Measurements from ENCODE around the gene TRIP12. TPM values are rescaled to one million over a fixed set of nuclear protein-coding genes. Genes with fewer than 3 reads are reported as not detected.

The TRIP12 gene
- polyA plus RNA-seq, 1 of the 3 experiments (the other 2 are of a cell fraction): 30.3 TPM

GRCh38 chr2:229783108-229783721, 138.6 kb downstream of the TRIP12 start:
- POLR2A ChIA-PET: no interaction called here
- Histone ChIP-seq H3K9me3 (no peaks in the 10 kb centered on the region), H3K9ac (no peak overlapping the region), H2AFZ (ENCODE audit: low read depth) (no peak overlapping the region), H3K4me1 (ENCODE audit: control insufficient read depth in 1 of 2, insufficient read depth in 2 of 2, low read depth in 1 of 2, low read length in 1 of 2) (peaks cover 2 to 7% of the 10 kb centered on the region in 2 experiments; a peak in 3 of 4 replicates), H3K4me2 (no peak overlapping the region), H3K36me3 (replicated peaks in 1 of 2; ENCODE audit: control insufficient read depth in 1 of 2, insufficient read depth in 2 of 2, low read length in 1 of 2) (peaks cover 54 to 73% of the 10 kb centered on the region in 2 experiments), H3K79me2 (ENCODE audit: insufficient read depth) (peaks cover 26% of the 10 kb centered on the region), H4K20me1 (ENCODE audit: insufficient read depth) (peaks cover 6% of the 10 kb centered on the region), H3F3A (replicated peaks; ENCODE audit: insufficient read depth) (peaks cover 27% of the 10 kb centered on the region), H3K27me3 (ENCODE audit: insufficient read depth) (no peaks in the 10 kb centered on the region), H3K4me3 (ENCODE audit: low read depth in 2 of 2, low read length in 1 of 2) (no peak overlapping the region), H3K9me2 (no peaks in the 10 kb centered on the region), H3K27ac (ENCODE audit: low read depth in 2 of 2, low read length in 1 of 2) (no peak overlapping the region)
- TF ChIP-seq FOSL2 (IDR thresholded peaks at IDR 0.05; ENCODE audit: borderline replicate concordance, low read depth) (no peak), PBX3 (IDR thresholded peaks at IDR 0.05) (no peak)
- DNase-seq: no peak
- WGBS (ENCODE audit: low lambda C conversion rate): 96% methylated on average over 5 of the region's 5 CpGs
- CTCF ChIA-PET: interaction anchor here (0.8 to 3.3 kb wide), 4 partner anchors 10 to 284 kb away, joined by 3 to 17 read pairs (median 8); partner anchors contain the start of gene SLC16A14

- Histone ChIP-seq H3K4me3 (ENCODE audit: low read depth in 2 of 2, low read length in 1 of 2) (peak overlapping the region in 1 of 2 experiments; percentile 4; a peak in 1 of 4 replicates), H3K9me2 (no peaks in the 10 kb centered on the region), H3K9me3 (no peaks in the 10 kb centered on the region), H3K27ac (ENCODE audit: low read depth in 2 of 2, low read length in 1 of 2) (peak overlapping the region; percentile 0 to 11; a peak in 1 of 4 replicates), H3K4me2 (no peak overlapping the region), H3K4me1 (ENCODE audit: control insufficient read depth in 1 of 2, insufficient read depth in 2 of 2, low read depth in 1 of 2, low read length in 1 of 2) (peaks cover 2 to 7% of the 10 kb centered on the region in 2 experiments; a peak in 3 of 4 replicates), H3K79me2 (ENCODE audit: insufficient read depth) (peaks cover 23% of the 10 kb centered on the region), H3F3A (replicated peaks; ENCODE audit: insufficient read depth) (peaks cover 19% of the 10 kb centered on the region), H3K36me3 (replicated peaks in 1 of 2; ENCODE audit: control insufficient read depth in 1 of 2, insufficient read depth in 2 of 2, low read length in 1 of 2) (peaks cover 59 to 82% of the 10 kb centered on the region in 2 experiments), H4K20me1 (ENCODE audit: insufficient read depth) (peaks cover 6% of the 10 kb centered on the region), H3K9ac (no peak overlapping the region), H3K27me3 (ENCODE audit: insufficient read depth) (no peaks in the 10 kb centered on the region), H2AFZ (ENCODE audit: low read depth) (no peak overlapping the region)
- POLR2A ChIA-PET: no interaction called here
- DNase-seq: peak; percentile 49
- TF ChIP-seq CTCF (IDR thresholded peaks at IDR 0.05): peak; percentile 94
- TF ChIP-seq RAD21 (IDR thresholded peaks at IDR 0.05; ENCODE audit: low read length): peak; percentile 66
- TF ChIP-seq TEAD4 (IDR thresholded peaks at IDR 0.05; ENCODE audit: borderline replicate concordance, insufficient read depth): no peak
- TF ChIP-seq SMC3 (IDR thresholded peaks at IDR 0.05; ENCODE audit: low read depth, low read length): peak; percentile 30; the same call in 1 of the 2 replicates
- CTCF ChIA-PET: interaction anchor here (0.6 to 3.9 kb wide), 41 partner anchors 8 to 829 kb away, joined by 3 to 39 read pairs (median 4); partner anchors contain the start of genes DNER, FBXO36, SLC16A14 and TRIP12
Observed at GRCh38 chr2:229780856-229781773, 140.7 kb downstream of the TRIP12 start.

All from SK-N-SH (cell line).